Cardiac fibroblast (primary cell): Measurements from ENCODE around the gene STX18.
"Not testable (repeated sequence)": the region's sequence is repeated elsewhere in the genome, so short reads cannot be mapped to it uniquely, and the experiment has no call there.

Experiments
- DNase-seq, 2 donors: peaks; one replicate each; pipeline versions ENCODE4 v3.0.0 to v3.0.0-alpha.2; 2010; ENCODE audit warnings: low read depth in 2 of 2
- H3K4me3 ChIP-seq, 2 donors: replicated peaks in 1 of 2; 1 replicate in 1 of 2; 2 replicates in 1 of 2; pipeline ENCODE4 v1.5.1; 2011; ENCODE audit warnings: low read depth in 2 of 2, low read length in 2 of 2, mild to moderate bottlenecking in 2 of 2, moderate library complexity in 1 of 2
- TF ChIP-seq, protein P1 (sequence below): IDR thresholded peaks from one replicate; pipeline ENCODE4 v1.5.1; 2011; ENCODE audit warnings: low read depth, mild to moderate bottlenecking, low read length, inconsistent platforms

STX18 gene

DNA sequence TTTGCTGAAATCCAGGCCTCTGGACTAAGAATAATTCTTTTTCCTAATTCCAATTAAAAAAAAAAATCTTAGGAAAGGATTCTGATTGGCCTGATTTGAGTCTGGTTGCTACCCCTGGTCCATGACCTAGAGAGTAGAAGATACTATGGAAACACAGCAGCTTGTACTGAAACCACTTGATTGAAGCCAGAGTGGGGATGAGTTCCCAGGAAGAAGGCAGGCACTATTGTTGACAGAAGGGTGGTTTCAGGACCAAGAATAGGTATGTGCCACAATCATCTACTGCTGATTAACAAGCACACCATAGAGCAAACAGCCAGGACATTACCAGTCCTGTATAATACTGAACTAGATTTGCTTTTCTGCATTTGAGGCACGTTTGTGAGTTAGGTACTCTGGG is 29.6 kb downstream of the STX18 start:
- no peak overlapping the region for H3K4me3 ChIP-seq
- TF ChIP-seq, protein P1, sequence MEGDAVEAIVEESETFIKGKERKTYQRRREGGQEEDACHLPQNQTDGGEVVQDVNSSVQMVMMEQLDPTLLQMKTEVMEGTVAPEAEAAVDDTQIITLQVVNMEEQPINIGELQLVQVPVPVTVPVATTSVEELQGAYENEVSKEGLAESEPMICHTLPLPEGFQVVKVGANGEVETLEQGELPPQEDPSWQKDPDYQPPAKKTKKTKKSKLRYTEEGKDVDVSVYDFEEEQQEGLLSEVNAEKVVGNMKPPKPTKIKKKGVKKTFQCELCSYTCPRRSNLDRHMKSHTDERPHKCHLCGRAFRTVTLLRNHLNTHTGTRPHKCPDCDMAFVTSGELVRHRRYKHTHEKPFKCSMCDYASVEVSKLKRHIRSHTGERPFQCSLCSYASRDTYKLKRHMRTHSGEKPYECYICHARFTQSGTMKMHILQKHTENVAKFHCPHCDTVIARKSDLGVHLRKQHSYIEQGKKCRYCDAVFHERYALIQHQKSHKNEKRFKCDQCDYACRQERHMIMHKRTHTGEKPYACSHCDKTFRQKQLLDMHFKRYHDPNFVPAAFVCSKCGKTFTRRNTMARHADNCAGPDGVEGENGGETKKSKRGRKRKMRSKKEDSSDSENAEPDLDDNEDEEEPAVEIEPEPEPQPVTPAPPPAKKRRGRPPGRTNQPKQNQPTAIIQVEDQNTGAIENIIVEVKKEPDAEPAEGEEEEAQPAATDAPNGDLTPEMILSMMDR, result no peak
- no peak for DNase-seq

- not testable (repeated sequence) for DNase-seq
Observed at GRCh38 chr4:4510641-4511040, 31.2 kb downstream of the STX18 start.

GRCh38 chr4:4509521-4509920 is 32.3 kb downstream of the STX18 start:
- no peak for DNase-seq
- TF ChIP-seq, protein P1, result no peak
- H3K4me3 ChIP-seq, result no peak overlapping the region

More at GRCh38 chr4:4510641-4511040, 31.2 kb downstream of the STX18 start:
- H3K4me3 ChIP-seq, result not testable (repeated sequence)

DNA sequence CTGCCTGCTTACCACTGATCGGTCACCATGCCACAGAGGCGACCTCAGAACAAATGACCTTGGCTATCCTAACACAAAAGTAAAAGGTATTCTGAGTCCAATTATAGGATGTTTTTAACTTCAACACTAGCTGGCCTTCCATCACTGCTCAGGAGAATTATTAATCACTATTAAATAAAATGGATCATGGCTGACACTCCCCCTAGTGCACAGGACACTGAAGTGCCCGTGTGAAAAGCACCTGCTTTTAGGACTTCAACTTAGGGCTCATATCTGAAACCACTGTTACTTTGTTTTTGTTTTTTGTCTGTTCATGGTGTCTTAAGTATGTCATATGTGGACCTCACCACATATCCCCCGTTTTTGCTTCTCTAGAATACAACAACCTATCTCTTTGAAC is 33.9 kb downstream of the STX18 start:
- TF ChIP-seq, protein P1, result peak; percentile 51
- H3K4me3 ChIP-seq, result no peak overlapping the region
- DNase-seq, result peak in 1 of 2 donors; percentile 22

- TF ChIP-seq, protein P1, result no peak
- DNase-seq, result no peak
- H3K4me3 ChIP-seq, result no peak overlapping the region
Observed at GRCh38 chr4:4507403-4507802, 34.4 kb downstream of the STX18 start.

DNA sequence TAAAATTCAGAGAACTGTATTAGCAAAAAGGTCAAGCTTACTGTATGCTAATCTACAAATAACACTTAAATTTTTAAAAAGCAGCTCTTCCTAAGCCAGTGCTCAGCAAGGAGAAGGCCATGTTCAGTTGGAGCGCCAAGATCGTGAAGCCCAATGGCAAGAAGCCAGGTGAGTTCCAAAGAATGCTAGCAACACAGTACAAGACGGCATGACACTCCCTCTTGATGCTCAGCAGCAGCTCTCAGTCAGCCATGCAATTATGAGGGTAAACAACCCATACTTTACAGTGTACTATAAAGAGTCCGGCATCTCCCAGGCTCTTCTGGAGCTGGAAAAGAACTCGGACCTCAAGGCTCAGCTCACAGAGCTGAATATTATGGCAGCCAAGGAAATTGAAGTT is 34.9 kb downstream of the STX18 start:
- H3K4me3 ChIP-seq, result no peak overlapping the region
- DNase-seq, result peak in 1 of 2 donors; percentile 33
- TF ChIP-seq, protein P1, result no peak

- DNase-seq, H3K4me3 ChIP-seq: not testable (repeated sequence)
Observed at GRCh38 chr4:4505211-4505610, 36.6 kb downstream of the STX18 start.

- no peak overlapping the region for H3K4me3 ChIP-seq
- TF ChIP-seq, protein P1, result no peak
- no peak for DNase-seq
Observed at GRCh38 chr4:4504783-4505182, 37.1 kb downstream of the STX18 start.
